GM21367 (cell line): ENCODE data around the gene COG5.
A peak's percentile ranks its signal among the peaks of the same experiment; 100 is the strongest.

Source experiments
- ATAC-seq: cut with Tn5 transposase; IDR thresholded peaks from one replicate; pipeline ENCODE4 v1.9.1; 2021; ENCODE audit not compliant: unreplicated experiment

Gene COG5

GRCh38 chr7:107563775-107564552, at the start of gene COG5, which contains the start of gene DUS4L:
Gene COG5, minus strand, starts transcription at chr7:107563920. Its CDS starts 24 bp downstream, at chr7:107563896.
Gene DUS4L, plus strand, starts transcription at chr7:107563971. Its CDS starts 3,100 bp downstream, at chr7:107567071.
- ATAC-seq: peak; percentile 93

GRCh38 chr7:107613439-107613838, 49.7 kb upstream of the COG5 start:
- no peak for ATAC-seq

- no peak for ATAC-seq
Observed at GRCh38 chr7:107610323-107610722, 46.6 kb upstream of the COG5 start.

GRCh38 chr7:107609811-107610261, 46.1 kb upstream of the COG5 start:
- ATAC-seq: no peak

GRCh38 chr7:107606303-107606702, 42.6 kb upstream of the COG5 start:
- ATAC-seq: no peak

- ATAC-seq: no peak
Observed at GRCh38 chr7:107605218-107605815, 41.6 kb upstream of the COG5 start.

GRCh38 chr7:107600816-107601215, 37.1 kb upstream of the COG5 start:
- no peak for ATAC-seq

- no peak for ATAC-seq
Observed at GRCh38 chr7:107599262-107599661, 35.5 kb upstream of the COG5 start.

GRCh38 chr7:107597953-107598352, 34.2 kb upstream of the COG5 start:
- ATAC-seq: no peak

GRCh38 chr7:107597582-107597916, 33.8 kb upstream of the COG5 start:
- no peak for ATAC-seq

GRCh38 chr7:107596881-107597581, 33.3 kb upstream of the COG5 start:
- ATAC-seq: no peak

GRCh38 chr7:107594961-107595737, 31.4 kb upstream of the COG5 start:
- no peak for ATAC-seq

- ATAC-seq: no peak
Observed at GRCh38 chr7:107593025-107593410, 29.3 kb upstream of the COG5 start.

- ATAC-seq: no peak
Observed at GRCh38 chr7:107592361-107593024, 28.8 kb upstream of the COG5 start.

- ATAC-seq: no peak
Observed at GRCh38 chr7:107591421-107591820, 27.7 kb upstream of the COG5 start.

GRCh38 chr7:107588529-107589130, 24.9 kb upstream of the COG5 start:
- ATAC-seq: no peak

- ATAC-seq: no peak
Observed at GRCh38 chr7:107584716-107585115, 21.0 kb upstream of the COG5 start.

GRCh38 chr7:107582875-107583274, 19.2 kb upstream of the COG5 start:
- ATAC-seq: no peak

GRCh38 chr7:107581387-107582013, 17.8 kb upstream of the COG5 start:
- ATAC-seq: no peak
